BLaER1 treated with 17β-estradiol and CSF1 and Interleukin-3, amounts not matched to agents 10 nM and 100 nM (cell line): ENCODE data around the gene ARID1B.

ENCODE experiments used
- H3K27ac ChIP-seq, 11 experiments: shearing (Covaris generic); formaldehyde crosslinking; 2 replicates each; pipeline ENCODE4 v1.8.1; 2022
- H3K27me3 ChIP-seq, 11 experiments: shearing (Covaris generic); formaldehyde crosslinking; 2 replicates each; pipeline ENCODE4 v1.8.1; 2022
- H3K36me3 ChIP-seq, 11 experiments: shearing (Covaris generic); formaldehyde crosslinking; 2 replicates each; pipeline ENCODE4 v1.8.1; 2022
- H3K4me1 ChIP-seq, 10 experiments: shearing (Covaris generic); formaldehyde crosslinking; 2 replicates each; pipeline ENCODE4 v1.8.1; 2022
- H3K4me2 ChIP-seq, 11 experiments: shearing (Covaris generic); formaldehyde crosslinking; 2 replicates each; pipeline ENCODE4 v1.8.1; 2022
- H3K4me3 ChIP-seq, 10 experiments: shearing (Covaris generic); formaldehyde crosslinking; 2 replicates each; pipeline ENCODE4 v1.8.1; 2022
- H3K9ac ChIP-seq, 11 experiments: shearing (Covaris generic); formaldehyde crosslinking; 2 replicates each; pipeline ENCODE4 v1.8.1; 2022
- H3K9me3 ChIP-seq, 11 experiments: shearing (Covaris generic); formaldehyde crosslinking; replicated peaks in 1 of 11; 2 replicates each; pipeline ENCODE4 v1.8.1; 2022
- H4K20me1 ChIP-seq, 11 experiments: shearing (Covaris generic); formaldehyde crosslinking; 2 replicates each; pipeline ENCODE4 v1.8.1; 2022
- Cebpa-rat ChIP-seq, 11 experiments: shearing (Covaris generic); IDR thresholded peaks; 2 replicates each; pipeline ENCODE4 v1.8.1; 2022

ARID1B gene

GRCh38 chr6:156796627-156797026 lies 19.4 kb downstream of the ARID1B start:
- Histone ChIP-seq H3K4me2 (no peak overlapping the region), H3K36me3 (peaks cover 0 to 55% (median 35%) of the 10 kb centered on the region in 11 experiments; a peak in 20 of 22 replicates), H3K9me3 (no peaks in the 10 kb centered on the region), H3K27ac (no peak overlapping the region), H3K9ac (0 out of 22 replicates have a peak overlapping the region, but pooled peaks of 1 of the 11 experiments have one; percentile 22), H4K20me1 (peaks cover 90 to 100% (median 99%) of the 10 kb centered on the region in 11 experiments), H3K4me3 (no peak overlapping the region), H3K27me3 (no peaks in the 10 kb centered on the region), H3K4me1 (peaks cover 32 to 57% (median 46%) of the 10 kb centered on the region in 10 experiments)
- no peak for TF ChIP-seq Cebpa-rat (IDR thresholded peaks at IDR 0.05)

- no peak for TF ChIP-seq Cebpa-rat (IDR thresholded peaks at IDR 0.05)
Measured at GRCh38 chr6:156797901-156798735, 20.9 kb downstream of the ARID1B start.

GRCh38 chr6:156801712-156802111 lies 24.5 kb downstream of the ARID1B start:
- Histone ChIP-seq H3K27ac (no peak overlapping the region), H4K20me1 (peaks cover 72 to 100% (median 99%) of the 10 kb centered on the region in 11 experiments)
- TF ChIP-seq Cebpa-rat (IDR thresholded peaks at IDR 0.05), result no peak

More at GRCh38 chr6:156797901-156798735, 20.9 kb downstream of the ARID1B start:
- Histone ChIP-seq H3K27ac (no peak overlapping the region), H3K9me3 (no peaks in the 10 kb centered on the region), H3K36me3 (peaks cover 0 to 51% (median 35%) of the 10 kb centered on the region in 11 experiments; a peak in 20 of 22 replicates), H3K4me3 (no peak overlapping the region), H3K9ac (no peak overlapping the region), H4K20me1 (peaks cover 87 to 100% (median 99%) of the 10 kb centered on the region in 11 experiments), H3K27me3 (no peaks in the 10 kb centered on the region), H3K4me1 (peaks cover 21 to 52% (median 40%) of the 10 kb centered on the region in 10 experiments; a peak in 19 of 20 replicates), H3K4me2 (0 out of 22 replicates have a peak overlapping the region, but pooled peaks of 1 of the 11 experiments have one; percentile 5)

GRCh38 chr6:156803353-156803752 lies 26.2 kb downstream of the ARID1B start:
- Histone ChIP-seq H3K36me3 (peaks cover 4 to 44% (median 29%) of the 10 kb centered on the region in 11 experiments; a peak in 18 of 22 replicates), H3K27ac (no peak overlapping the region), H3K9ac (no peak overlapping the region), H3K27me3 (no peaks in the 10 kb centered on the region), H3K4me3 (no peak overlapping the region), H3K4me2 (no peak overlapping the region), H4K20me1 (peaks cover 66 to 100% (median 100%) of the 10 kb centered on the region in 11 experiments), H3K9me3 (peaks cover 0 to 6% (median 0%) of the 10 kb centered on the region in 11 experiments; a peak in 2 of 22 replicates), H3K4me1 (peaks cover 8 to 28% (median 17%) of the 10 kb centered on the region in 10 experiments)
- TF ChIP-seq Cebpa-rat (IDR thresholded peaks at IDR 0.05), result no peak

More at GRCh38 chr6:156801712-156802111, 24.5 kb downstream of the ARID1B start:
- Histone ChIP-seq H3K4me2 (peak overlapping the region in 4 of 11 experiments; percentile 13 to 46 (median 21); a peak in 5 of 22 replicates), H3K36me3 (peaks cover 4 to 57% (median 41%) of the 10 kb centered on the region in 11 experiments; a peak in 20 of 22 replicates), H3K4me1 (peaks cover 4 to 27% (median 8%) of the 10 kb centered on the region in 10 experiments; a peak in 12 of 20 replicates), H3K9ac (no peak overlapping the region), H3K27me3 (no peaks in the 10 kb centered on the region), H3K9me3 (peaks cover 0 to 6% (median 0%) of the 10 kb centered on the region in 11 experiments; a peak in 2 of 22 replicates), H3K4me3 (no peak overlapping the region)

GRCh38 chr6:156804402-156804801 lies 27.2 kb downstream of the ARID1B start:
- H3K36me3 ChIP-seq, result peaks cover 3 to 33% (median 22%) of the 10 kb centered on the region in 11 experiments; a peak in 17 of 22 replicates
- no peak overlapping the region for H3K4me3 ChIP-seq
- H3K27ac ChIP-seq, result no peak overlapping the region
- H3K4me2 ChIP-seq, result no peak overlapping the region
- peaks cover 58 to 100% (median 98%) of the 10 kb centered on the region in 11 experiments for H4K20me1 ChIP-seq
- no peak overlapping the region for H3K9ac ChIP-seq
- H3K9me3 ChIP-seq, result peaks cover 0 to 6% (median 0%) of the 10 kb centered on the region in 11 experiments; a peak in 2 of 22 replicates
- H3K4me1 ChIP-seq, result peaks cover 12 to 37% (median 26%) of the 10 kb centered on the region in 10 experiments
- no peak for TF ChIP-seq Cebpa-rat (IDR thresholded peaks at IDR 0.05)
- H3K27me3 ChIP-seq, result no peaks in the 10 kb centered on the region

- no peak overlapping the region for H3K4me3 ChIP-seq
- no peak overlapping the region for H3K4me2 ChIP-seq
- peaks cover 12 to 42% (median 26%) of the 10 kb centered on the region in 10 experiments for H3K4me1 ChIP-seq
- H3K9ac ChIP-seq, result no peak overlapping the region
- peaks cover 7 to 37% (median 23%) of the 10 kb centered on the region in 11 experiments; a peak in 17 of 22 replicates for H3K36me3 ChIP-seq
- peaks cover 0 to 19% (median 13%) of the 10 kb centered on the region in 11 experiments; a peak in 18 of 22 replicates for H3K9me3 ChIP-seq
- H3K27me3 ChIP-seq, result no peaks in the 10 kb centered on the region
- TF ChIP-seq Cebpa-rat (IDR thresholded peaks at IDR 0.05), result no peak
- no peak overlapping the region for H3K27ac ChIP-seq
- peaks cover 61 to 100% (median 98%) of the 10 kb centered on the region in 11 experiments for H4K20me1 ChIP-seq
Measured at GRCh38 chr6:156806155-156806554, 29.0 kb downstream of the ARID1B start.

- no peak overlapping the region for H3K27ac ChIP-seq
- H3K4me1 ChIP-seq, result peaks cover 12 to 36% (median 22%) of the 10 kb centered on the region in 10 experiments
- peaks cover 61 to 100% (median 98%) of the 10 kb centered on the region in 11 experiments for H4K20me1 ChIP-seq
- no peak overlapping the region for H3K9ac ChIP-seq
- no peaks in the 10 kb centered on the region for H3K27me3 ChIP-seq
- H3K9me3 ChIP-seq, result peaks cover 0 to 21% (median 13%) of the 10 kb centered on the region in 11 experiments; a peak in 18 of 22 replicates
- no peak overlapping the region for H3K4me3 ChIP-seq
- no peak overlapping the region for H3K4me2 ChIP-seq
- TF ChIP-seq Cebpa-rat (IDR thresholded peaks at IDR 0.05), result no peak
- H3K36me3 ChIP-seq, result peaks cover 7 to 41% (median 23%) of the 10 kb centered on the region in 11 experiments; a peak in 17 of 22 replicates
Measured at GRCh38 chr6:156807028-156807427, 29.9 kb downstream of the ARID1B start.

GRCh38 chr6:156807795-156808194 lies 30.6 kb downstream of the ARID1B start:
- Histone ChIP-seq H3K4me1 (peaks cover 12 to 41% (median 21%) of the 10 kb centered on the region in 10 experiments), H3K27ac (no peak overlapping the region), H3K36me3 (peaks cover 7 to 41% (median 23%) of the 10 kb centered on the region in 11 experiments; a peak in 17 of 22 replicates), H3K27me3 (no peaks in the 10 kb centered on the region), H3K9me3 (peaks cover 0 to 21% (median 13%) of the 10 kb centered on the region in 11 experiments; a peak in 18 of 22 replicates), H4K20me1 (peaks cover 58 to 100% (median 96%) of the 10 kb centered on the region in 11 experiments), H3K4me2 (peak overlapping the region in 6 of 11 experiments; percentile 1 to 64 (median 17); a peak in 5 of 22 replicates), H3K4me3 (no peak overlapping the region), H3K9ac (no peak overlapping the region)
- TF ChIP-seq Cebpa-rat (IDR thresholded peaks at IDR 0.05), result no peak
